ENCODE data around the gene ASXL1. TPM values are rescaled to one million over a fixed set of nuclear protein-coding genes. Genes with fewer than 3 reads are reported as not detected.

Gene ASXL1
- total and polyA plus RNA-seq, 10 donors = 14.1 to 149 (median 96.8) TPM

DNA sequence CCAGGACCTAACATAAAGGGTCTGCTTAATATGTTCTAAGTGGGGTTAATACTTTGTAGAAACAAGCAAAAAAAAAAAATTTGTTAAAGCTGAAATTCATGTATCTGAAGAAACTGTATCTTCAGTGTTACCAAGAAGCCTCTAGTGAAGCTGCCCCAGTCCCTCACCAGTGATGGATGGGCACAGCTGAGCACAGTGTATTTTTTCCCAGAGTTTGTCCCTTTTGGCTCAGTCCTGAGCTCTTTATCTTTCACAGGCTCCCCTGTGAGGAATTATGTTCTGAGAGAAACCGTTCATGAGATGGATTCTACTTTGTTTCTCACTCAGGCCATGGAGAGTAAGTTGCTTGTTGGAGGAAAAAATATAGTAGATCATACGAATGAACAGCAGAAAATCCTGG lies 42.2 kb upstream of the ASXL1 start:
- Histone ChIP-seq H3K4me3 (no peak overlapping the region), H3K9me3 (no peaks in the 10 kb centered on the region), H3K36me3 (peaks cover 0 to 89% (median 48%) of the 10 kb centered on the region in 6 donors), H3K4me1 (no peaks in the 10 kb centered on the region), H3K27me3 (replicated peaks in 1 of 7) (no peaks in the 10 kb centered on the region), H3K27ac (no peak overlapping the region)
- DNase-seq = no peak
- intact Hi-C loops (cut with DNase I; ENCODE audit: low total_unique reads) = no loop called here
- 86 to 94% (median 90%) methylated on average over 2 of the region's 2 CpGs for WGBS, 5 donors
- TF ChIP-seq POLR2AphosphoS5 (IDR thresholded peaks at IDR 0.05) (no peak), POLR2A (IDR thresholded peaks at IDR 0.05) (no peak)
- TF ChIP-seq, protein P1, sequence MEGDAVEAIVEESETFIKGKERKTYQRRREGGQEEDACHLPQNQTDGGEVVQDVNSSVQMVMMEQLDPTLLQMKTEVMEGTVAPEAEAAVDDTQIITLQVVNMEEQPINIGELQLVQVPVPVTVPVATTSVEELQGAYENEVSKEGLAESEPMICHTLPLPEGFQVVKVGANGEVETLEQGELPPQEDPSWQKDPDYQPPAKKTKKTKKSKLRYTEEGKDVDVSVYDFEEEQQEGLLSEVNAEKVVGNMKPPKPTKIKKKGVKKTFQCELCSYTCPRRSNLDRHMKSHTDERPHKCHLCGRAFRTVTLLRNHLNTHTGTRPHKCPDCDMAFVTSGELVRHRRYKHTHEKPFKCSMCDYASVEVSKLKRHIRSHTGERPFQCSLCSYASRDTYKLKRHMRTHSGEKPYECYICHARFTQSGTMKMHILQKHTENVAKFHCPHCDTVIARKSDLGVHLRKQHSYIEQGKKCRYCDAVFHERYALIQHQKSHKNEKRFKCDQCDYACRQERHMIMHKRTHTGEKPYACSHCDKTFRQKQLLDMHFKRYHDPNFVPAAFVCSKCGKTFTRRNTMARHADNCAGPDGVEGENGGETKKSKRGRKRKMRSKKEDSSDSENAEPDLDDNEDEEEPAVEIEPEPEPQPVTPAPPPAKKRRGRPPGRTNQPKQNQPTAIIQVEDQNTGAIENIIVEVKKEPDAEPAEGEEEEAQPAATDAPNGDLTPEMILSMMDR (IDR thresholded peaks at IDR 0.05 in 8 of 11, conservative IDR thresholded peaks at IDR 0.05 in 3 of 11) = no peak

DNA sequence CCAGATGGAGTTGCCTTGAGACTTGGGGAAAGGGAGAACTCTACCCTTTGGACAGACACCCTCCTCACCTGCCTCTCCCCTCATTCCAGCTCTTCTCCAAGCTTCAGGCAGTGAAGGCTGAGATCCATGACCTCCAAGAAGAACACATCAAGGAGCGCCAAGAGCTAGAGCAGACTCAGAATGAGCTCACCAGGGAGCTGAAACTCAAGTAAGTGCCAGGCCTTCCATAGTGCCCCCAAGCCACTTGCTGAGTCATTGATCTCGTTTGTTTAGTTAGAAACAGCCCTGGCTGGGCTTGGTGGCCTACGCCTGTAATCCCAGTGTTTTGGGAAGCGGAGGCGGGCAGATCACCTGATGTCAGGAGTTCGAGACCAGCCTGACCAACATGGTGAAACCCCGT lies 41.5 kb upstream of the ASXL1 start:
- intact Hi-C loops (cut with DNase I; ENCODE audit: low total_unique reads) = no loop called here
- Histone ChIP-seq H3K27me3 (replicated peaks in 1 of 7) (no peaks in the 10 kb centered on the region), H3K4me3 (no peak overlapping the region), H3K27ac (no peak overlapping the region), H3K36me3 (peaks cover 0 to 87% (median 46%) of the 10 kb centered on the region in 6 donors), H3K9me3 (no peaks in the 10 kb centered on the region), H3K4me1 (no peaks in the 10 kb centered on the region)
- no peak for DNase-seq
- 77 to 95% (median 92%) methylated on average over 7 of the region's 7 CpGs for WGBS, 5 donors
- TF ChIP-seq, protein P1 (IDR thresholded peaks at IDR 0.05 in 8 of 11, conservative IDR thresholded peaks at IDR 0.05 in 3 of 11) = no peak
- no peak for TF ChIP-seq POLR2A (IDR thresholded peaks at IDR 0.05)
- TF ChIP-seq POLR2AphosphoS5 (IDR thresholded peaks at IDR 0.05) = no peak

DNA sequence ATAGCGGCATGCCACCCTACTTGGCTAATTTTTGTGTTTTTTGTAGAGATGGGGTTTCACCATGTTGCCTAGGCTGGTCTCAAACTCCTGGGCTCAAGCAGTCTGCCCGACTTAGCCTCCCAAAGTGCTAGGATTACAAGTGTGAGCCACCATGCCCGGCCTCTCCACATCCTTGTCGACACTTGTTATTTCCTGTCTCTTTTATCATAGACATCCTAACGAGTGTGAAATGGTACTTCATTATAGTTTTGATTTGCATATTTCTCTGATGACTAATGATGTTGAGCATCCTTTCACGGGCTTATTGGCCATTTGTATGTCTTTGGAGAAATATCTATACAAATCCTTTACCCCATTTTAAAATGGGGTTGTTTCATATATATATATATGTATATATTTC lies 39.0 kb upstream of the ASXL1 start:
- H3K4me3 ChIP-seq = no peak overlapping the region
- peaks cover 0 to 79% (median 37%) of the 10 kb centered on the region in 6 donors for H3K36me3 ChIP-seq
- no peaks in the 10 kb centered on the region for H3K9me3 ChIP-seq
- no peaks in the 10 kb centered on the region for H3K27me3 ChIP-seq (replicated peaks in 1 of 7)
- TF ChIP-seq POLR2AphosphoS5 (IDR thresholded peaks at IDR 0.05) (no peak), POLR2A (IDR thresholded peaks at IDR 0.05) (no peak)
- TF ChIP-seq, protein P1 (IDR thresholded peaks at IDR 0.05 in 8 of 11, conservative IDR thresholded peaks at IDR 0.05 in 3 of 11) = no peak
- 73 to 83% (median 76%) methylated on average over 6 of the region's 6 CpGs for WGBS, 5 donors
- no peaks in the 10 kb centered on the region for H3K4me1 ChIP-seq
- no peak overlapping the region for H3K27ac ChIP-seq
- peak; percentile 17 for DNase-seq
- intact Hi-C loops (cut with DNase I; ENCODE audit: low total_unique reads) = no loop called here

DNA sequence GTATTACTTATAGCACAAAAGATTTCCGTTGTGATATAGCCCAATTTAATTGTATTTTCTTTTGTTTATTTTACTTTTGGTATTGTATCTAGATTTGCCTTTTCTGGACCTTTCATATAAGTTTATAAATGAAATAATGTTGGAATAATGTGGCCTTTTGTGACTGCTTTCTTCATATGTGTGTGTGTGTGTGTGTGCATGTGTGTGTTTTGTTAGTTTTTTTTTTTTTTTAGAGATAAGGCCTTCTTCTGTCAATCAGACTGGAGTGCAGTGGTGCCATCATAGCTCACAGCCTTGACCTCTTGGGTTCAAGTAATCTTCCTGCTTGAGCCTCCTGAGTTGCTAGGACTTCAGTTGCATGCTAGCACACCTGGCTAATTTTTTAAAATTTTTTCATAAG lies 37.8 kb upstream of the ASXL1 start:
- WGBS, 5 donors = 89 to 100% (median 94%) methylated on average over 1 of the region's 1 CpG
- Histone ChIP-seq H3K4me3 (no peak overlapping the region), H3K36me3 (peaks cover 0 to 78% (median 35%) of the 10 kb centered on the region in 6 donors), H3K4me1 (no peaks in the 10 kb centered on the region), H3K27me3 (replicated peaks in 1 of 7) (no peaks in the 10 kb centered on the region), H3K27ac (no peak overlapping the region), H3K9me3 (no peaks in the 10 kb centered on the region)
- TF ChIP-seq POLR2A (IDR thresholded peaks at IDR 0.05) (no peak), POLR2AphosphoS5 (IDR thresholded peaks at IDR 0.05) (no peak)
- TF ChIP-seq, protein P1 (IDR thresholded peaks at IDR 0.05 in 8 of 11, conservative IDR thresholded peaks at IDR 0.05 in 3 of 11) = no peak
- no peak for DNase-seq
- intact Hi-C loops (cut with DNase I; ENCODE audit: low total_unique reads) = no loop called here
